ENCODE measurements around the gene FASLG.
"Not testable (repeated sequence)": the region's sequence is repeated elsewhere in the genome, so short reads cannot be mapped to it uniquely, and the experiment has no call there.

The FASLG gene

GRCh38 chr1:172658871-172659453, at the start of gene FASLG:
FASLG (plus strand) TSS chr1:172659103; CDS start chr1:172659202, 99 bp downstream.
- DNase-seq: peak; percentile 56

DNA sequence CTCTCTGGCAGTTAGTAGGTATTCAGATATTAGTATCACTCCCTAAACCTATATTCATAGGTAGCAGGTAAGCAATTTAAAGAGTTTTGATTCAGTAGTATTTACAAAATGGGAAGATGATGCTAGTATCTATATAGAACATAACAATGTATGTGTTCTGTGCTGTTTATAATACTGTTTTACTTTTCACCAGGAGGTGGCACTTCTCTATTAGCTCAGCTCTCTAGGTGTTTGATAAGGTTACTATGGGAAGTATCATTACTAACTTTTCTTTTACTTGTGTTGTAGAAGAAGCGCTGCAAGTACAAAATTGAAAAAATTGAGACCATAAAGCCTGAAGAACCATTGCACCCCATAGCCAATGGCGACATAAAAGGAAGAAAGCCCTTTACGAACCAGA, 49.4 kb upstream of the FASLG start:
- no peak for DNase-seq

DNA sequence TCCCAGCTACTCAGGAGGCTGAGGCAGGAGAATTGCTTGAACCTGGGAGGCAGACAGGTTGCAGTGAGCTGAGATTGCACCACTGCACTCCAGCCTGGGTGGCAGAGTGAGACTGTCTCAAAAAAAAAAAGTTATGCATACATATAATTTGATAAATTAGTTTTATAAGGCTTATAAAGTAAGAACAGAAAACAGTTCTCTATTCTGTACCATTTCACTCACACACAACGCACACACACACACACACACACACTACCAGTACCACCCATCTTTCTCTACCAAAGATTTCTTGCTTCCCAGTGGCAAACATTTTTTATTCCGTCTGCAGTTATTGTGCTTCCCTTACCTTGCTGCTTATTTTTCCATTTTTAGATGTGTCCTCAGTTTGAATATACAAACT, 46.4 kb upstream of the FASLG start:
- DNase-seq: no peak

DNA sequence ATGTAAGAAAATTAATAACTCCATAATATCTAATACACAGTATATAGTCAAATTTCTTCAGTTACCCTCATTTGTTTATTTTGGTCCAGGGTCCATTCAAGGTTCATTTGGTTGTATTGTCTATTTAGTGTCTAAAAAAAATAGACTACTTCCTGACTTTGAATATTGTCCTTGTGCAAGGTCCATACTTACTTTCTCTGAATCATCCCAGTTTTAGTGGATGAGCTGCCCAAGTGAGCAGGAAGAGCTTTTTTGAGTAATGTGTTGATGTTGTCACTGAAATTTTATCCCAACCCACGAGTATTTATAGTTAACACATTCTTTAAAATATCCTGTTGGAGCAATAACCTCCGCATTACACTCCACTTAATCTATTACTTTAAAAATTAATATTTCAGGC, 45.6 kb upstream of the FASLG start:
- DNase-seq: no peak

DNA sequence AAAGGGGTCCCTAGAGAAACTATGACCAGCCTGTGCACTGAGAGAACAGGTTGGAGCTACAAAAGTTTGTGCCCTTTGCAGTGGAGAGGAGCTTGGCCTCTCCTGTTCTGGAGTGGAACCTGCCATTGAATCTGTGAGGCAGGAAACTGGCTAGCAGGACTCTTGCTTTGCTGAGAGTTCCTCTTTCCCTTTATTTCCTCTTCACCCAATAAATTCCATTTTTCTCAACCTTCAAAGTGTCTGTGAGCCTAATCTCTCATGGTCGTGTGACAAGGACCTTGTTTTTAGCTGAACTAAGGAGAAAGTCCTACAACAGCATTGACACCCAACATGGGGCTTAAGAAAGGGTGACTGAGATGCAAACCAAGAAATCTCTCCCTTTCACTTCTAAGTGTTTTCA, 42.7 kb upstream of the FASLG start:
- DNase-seq: no peak

DNA sequence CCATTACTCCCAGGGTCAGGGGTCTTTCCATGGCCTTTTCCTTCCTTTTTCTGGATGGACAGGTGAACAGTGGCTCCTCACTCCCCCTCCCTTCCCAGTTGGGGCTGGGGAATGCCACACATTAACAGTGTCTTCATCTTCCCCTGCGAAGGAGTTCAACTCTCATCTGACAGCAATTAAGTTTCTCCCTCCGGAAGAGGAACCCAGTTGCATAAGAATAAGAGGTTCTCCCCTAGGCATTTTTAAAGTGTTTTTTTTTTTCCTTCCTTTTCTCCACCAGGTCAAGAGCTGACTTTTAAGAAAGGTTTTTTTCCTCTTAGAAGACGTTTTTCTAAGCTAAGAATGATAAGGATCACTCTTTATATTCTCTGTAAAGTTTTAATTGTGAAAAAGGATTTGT, 42.3 kb upstream of the FASLG start:
- DNase-seq: no peak

- not testable (repeated sequence) for DNase-seq
Observed at GRCh38 chr1:172620603-172621002, 38.3 kb upstream of the FASLG start.

- no peak for DNase-seq
Observed at GRCh38 chr1:172622541-172622940, 36.4 kb upstream of the FASLG start.

- DNase-seq: no peak
Observed at GRCh38 chr1:172623748-172624147, 35.2 kb upstream of the FASLG start.

- DNase-seq: no peak
Observed at GRCh38 chr1:172626845-172627244, 32.1 kb upstream of the FASLG start.

GRCh38 chr1:172627702-172628101, 31.2 kb upstream of the FASLG start:
- no peak for DNase-seq

GRCh38 chr1:172628401-172628800, 30.5 kb upstream of the FASLG start:
- DNase-seq: no peak

GRCh38 chr1:172629170-172629569, 29.7 kb upstream of the FASLG start:
- no peak for DNase-seq

DNA sequence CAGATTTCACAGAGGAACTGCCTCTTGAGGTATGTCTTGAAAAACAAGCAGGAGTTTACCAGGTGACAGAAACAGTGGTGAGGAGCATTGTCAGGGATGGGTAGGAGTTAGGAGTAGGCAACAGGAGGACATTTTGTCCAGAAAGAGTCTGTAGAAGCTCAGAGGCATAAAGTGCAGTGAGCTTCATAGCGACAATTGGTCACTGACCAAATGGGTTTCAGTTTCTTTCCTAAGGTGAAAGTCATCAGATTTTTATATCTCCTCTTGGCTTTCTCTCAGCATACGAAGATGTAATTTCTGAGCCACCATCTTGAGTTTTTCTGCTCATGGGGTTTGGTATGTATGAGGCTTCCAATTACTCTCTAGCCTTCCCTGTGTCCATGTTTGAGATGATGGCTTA, 29.3 kb upstream of the FASLG start:
- no peak for DNase-seq

- no peak for DNase-seq
Observed at GRCh38 chr1:172630056-172630818, 28.7 kb upstream of the FASLG start.

DNA sequence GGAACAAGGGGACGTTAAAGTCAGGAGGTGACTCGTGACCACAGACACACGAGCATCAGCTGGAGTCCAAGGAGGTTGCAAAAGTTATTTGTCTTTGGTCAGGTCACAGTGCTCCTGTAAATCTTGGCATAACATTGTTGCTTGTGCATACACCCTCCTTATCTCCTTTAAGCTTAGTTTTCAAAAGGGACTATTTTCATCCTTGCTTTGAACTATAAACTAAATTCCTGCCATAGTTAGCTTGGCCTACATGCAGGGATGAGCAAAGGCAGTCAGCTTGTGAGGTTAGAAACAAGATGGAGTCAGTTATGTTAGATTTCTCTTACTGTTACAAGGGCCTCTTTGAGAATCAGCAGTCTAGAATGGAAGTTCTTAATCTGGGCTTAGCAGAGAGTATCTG, 28.0 kb upstream of the FASLG start:
- DNase-seq: no peak

GRCh38 chr1:172637522-172637921, 21.4 kb upstream of the FASLG start:
- DNase-seq: peak; percentile 19

DNA sequence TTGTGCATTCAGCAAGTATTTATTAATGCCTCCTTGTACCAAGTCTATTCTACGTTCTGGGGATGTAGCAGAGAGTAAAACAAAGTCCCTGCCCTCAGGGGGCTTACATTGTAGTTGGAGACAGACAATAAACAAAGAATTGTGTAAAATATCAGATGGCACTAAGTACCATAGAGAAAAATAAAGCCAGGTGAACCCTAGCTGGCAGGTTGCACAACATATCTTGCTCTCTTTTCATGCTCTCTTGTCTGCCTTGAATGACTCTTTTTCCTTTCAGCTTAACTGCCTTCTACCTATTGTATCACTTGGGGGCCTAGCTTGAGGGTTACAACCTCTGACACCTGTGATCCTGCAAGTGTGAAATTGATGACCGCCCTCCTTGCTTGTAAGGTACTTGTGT, 20.7 kb upstream of the FASLG start:
- DNase-seq: no peak

DNA sequence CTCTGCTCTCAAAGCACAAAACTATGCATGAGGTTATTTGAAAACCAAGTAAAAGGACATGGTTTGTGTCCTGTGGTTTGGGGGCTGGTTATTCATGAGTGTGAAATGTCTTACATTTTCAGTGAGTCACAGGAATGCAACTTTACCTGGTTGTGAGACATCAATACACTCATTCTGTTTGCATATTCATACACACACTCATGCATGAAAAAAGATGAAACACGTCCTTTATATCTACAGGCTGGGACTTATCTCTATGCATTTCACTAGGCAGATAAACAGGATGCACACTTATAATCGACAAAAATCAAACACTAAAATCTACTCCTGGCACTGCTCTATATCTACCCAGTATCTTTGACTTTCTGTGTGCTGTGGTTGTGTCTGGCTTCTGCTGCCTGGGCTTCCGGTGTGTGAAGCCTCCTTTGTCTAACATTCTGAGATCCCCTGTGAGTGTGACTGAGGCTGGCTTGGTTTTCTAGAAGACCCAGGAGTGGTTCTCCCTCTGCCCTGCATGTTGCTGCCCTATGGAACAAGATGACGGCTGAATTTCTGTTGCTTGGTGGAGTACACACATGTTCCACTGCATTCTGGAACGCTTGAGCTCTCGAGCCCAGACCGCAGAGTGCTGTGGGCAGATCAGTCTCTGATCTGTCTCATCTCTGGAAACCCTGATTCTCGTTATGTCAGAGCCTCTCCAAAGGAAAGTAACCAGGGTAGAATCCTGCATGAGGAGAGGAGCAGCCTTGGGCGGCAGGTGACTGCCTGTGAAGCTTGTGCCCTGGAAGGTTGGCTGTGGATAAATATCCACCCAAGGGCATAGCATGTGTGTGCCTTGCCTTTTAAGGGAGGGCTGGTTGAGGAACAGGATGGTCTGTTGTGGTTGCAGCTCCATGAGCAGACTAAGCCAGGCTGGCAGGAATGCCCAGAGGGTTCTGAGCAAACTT, 19.7 kb upstream of the FASLG start:
- DNase-seq: peak; percentile 63

DNA sequence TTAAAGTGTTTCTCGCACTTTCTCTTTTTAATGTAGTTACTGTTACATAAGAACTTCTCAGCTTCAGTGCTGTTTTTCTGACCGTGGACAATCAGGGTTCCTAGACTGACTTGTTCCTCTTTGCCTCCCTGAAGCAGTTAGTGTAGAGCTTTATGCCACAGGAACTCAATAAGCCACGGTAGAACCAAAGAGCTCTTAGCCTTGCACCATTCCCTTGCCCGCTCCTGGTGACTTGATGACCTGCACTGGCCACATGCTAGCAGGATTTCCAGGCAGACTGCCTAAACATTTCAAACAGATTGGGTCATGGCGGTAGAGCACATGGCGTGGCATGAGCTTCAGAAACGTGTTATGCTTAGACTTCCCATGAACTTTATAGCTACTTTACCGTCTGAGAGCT, 18.8 kb upstream of the FASLG start:
- DNase-seq: no peak

GRCh38 chr1:172641492-172641891, 17.4 kb upstream of the FASLG start:
- no peak for DNase-seq

GRCh38 chr1:172642970-172643369, 15.9 kb upstream of the FASLG start:
- DNase-seq: no peak

GRCh38 chr1:172646653-172647052, 12.2 kb upstream of the FASLG start:
- no peak for DNase-seq

- no peak for DNase-seq
Observed at GRCh38 chr1:172647110-172647564, 11.8 kb upstream of the FASLG start.
